Cerebellar cortex (tissue), 1 donor: ENCODE data around the gene ACSL5.
"Not testable (repeated sequence)": the region's sequence is repeated elsewhere in the genome, so short reads cannot be mapped to it uniquely, and the experiment has no call there.

Source experiments
- DNase-seq: peaks from one replicate; pipeline ENCODE4 v3.0.0-alpha.2; 2015; ENCODE audit warnings: low spot score

Gene ACSL5

DNA sequence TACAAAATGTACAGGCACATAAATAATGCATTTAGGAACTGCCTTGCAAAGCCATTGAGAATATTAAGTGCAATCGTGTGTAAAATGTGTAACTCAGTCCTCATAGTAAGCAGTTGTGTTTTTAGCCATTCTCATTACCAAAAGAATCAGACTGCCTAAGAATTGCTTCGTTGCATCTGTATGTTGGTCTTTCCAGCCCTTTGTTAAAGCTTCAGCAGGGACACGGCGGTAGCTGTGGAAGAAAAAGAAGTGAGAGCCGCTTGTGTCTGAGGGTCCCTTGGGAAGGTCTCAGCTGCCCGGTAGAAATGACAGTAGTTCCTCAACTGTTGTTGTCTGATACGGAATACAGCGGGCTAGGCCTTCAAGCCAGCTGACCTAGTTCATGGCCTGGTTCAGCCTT lies 22.8 kb upstream of the ACSL5 start:
- DNase-seq, result no peak

DNA sequence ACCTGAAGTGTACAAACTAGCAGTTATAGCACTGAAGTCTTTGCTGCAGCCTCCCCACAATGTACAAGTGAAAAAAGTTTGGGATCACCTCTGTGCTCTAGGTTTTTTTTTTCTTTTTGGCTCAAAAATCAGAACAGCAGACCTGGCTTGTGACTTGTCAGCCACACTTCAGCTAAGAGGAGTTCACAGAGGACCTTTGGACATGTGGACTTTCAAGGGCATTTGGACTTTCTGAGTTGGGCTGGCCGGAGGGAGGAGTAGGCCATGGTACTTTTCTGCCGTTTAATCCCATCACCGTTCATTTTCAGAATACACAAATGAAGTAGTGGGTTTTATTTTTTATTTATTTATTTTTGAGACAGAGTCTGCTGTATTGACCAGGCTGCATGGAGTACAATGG lies 21.9 kb upstream of the ACSL5 start:
- DNase-seq, result no peak

DNA sequence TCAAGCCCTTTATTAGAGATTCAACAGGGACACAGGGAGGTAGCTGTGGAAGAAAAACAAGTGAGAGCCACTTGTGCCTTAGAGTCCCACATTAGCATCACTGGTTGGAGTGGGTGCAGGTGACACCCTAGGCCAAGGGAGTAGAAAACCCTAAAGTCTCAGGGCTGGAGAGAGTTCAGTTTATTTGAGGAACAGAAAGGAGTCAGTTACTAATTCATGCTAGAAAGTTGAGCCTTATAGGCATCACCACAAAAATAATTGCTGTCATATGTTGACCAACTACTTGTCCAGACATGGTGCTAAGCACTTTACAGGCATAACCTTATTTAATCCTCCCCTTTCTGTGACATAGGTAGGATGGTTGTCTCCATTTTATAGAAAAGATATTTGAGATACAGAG lies 20.9 kb upstream of the ACSL5 start:
- no peak for DNase-seq

DNA sequence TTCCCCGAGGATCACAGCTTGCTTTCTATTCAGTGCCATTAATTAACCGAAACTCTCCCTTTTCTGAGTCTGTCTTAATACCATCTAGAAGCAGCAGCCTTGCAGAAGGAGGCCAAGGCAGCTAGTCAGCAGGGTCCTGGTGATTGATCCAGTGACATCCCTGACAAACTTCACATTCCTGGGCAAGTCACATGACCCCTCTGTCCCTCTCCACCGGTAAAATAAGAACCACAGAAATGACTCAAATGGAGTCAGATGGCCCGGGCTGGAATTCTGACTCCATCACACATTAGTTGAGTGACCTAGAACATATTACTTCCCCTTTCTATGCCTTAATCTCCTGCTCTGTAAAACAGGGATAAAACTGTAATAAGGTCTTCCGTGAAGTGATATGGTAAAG lies 17.2 kb upstream of the ACSL5 start:
- DNase-seq, result no peak

DNA sequence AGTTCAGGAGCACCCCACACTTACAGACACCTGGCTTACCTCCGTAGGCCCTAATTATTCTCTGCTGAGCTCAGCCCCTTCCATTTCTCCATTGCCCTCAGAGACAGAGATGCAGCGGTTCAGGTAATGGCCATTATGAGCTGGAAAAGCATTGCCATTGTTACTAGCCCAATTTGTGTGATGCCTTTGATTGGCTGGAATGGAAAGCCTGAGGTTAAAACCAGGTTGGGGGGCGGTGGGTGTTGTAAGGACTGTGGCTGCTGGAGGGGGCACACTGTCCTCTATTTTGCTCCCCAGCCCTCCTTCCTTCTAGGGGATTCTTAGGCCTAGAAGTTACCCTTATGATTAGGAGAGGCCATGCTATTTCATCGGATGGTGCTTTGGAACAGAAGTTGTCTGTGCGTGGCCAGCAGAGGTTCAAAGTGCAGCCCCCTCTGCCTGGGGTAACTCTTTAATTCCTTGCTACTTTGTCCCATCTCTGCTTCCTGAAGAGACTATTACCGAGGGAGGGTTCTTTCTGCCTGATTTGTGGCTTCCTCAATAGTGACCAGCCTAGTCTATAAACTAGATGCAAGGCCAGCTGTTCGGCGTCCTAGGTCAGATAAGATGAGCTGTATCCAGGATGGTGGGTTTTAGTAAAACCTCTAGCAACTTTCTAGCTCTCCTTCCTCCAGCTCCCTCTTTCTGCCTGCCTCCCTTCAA lies 14.2 kb upstream of the ACSL5 start:
- no peak for DNase-seq

DNA sequence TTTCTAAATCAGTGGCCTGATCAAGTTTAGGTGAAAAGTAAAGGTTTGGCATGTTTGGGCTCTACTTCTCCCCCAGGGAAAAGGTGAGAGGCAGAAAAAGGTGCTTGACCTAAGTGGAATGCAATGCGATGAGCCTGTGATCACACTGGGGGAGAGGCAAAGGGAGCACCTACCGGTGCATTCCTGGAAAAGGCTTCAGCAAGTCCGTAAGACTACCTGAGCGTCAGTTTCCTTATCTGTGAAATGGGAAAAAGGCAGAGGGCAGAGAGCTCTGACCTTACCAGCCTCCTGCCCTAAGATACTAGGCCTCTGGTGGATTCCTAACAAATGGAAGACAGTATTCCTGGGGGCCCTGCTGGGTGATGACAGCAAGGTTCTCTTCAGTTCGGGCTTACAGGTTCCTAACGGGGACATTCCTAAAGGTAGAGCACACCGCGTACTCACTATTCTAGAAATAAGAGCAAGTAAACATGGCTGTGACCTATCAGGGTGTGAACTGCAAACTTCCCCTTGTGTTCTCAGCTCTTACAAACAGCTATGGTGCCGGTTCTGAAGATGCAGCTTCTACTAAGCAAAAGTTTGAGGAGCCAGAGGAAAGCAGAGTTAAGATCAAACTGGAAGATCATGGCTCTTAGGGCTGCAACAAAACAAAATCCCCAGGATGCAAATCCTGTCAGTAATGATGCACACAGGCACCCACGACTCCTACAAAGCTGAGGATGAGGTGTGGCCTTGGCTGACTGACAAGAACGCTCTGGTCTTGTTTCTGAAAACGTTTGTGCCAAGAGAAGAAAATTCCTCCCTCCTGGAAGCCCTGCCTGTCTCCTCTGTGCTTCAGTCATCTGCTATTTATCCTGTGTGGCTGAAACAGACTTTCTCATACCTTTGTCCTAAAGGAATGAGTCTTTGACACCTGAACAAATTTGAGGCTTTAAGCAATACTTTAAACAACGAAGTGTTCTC lies 13.3 kb upstream of the ACSL5 start:
- DNase-seq, result no peak

DNA sequence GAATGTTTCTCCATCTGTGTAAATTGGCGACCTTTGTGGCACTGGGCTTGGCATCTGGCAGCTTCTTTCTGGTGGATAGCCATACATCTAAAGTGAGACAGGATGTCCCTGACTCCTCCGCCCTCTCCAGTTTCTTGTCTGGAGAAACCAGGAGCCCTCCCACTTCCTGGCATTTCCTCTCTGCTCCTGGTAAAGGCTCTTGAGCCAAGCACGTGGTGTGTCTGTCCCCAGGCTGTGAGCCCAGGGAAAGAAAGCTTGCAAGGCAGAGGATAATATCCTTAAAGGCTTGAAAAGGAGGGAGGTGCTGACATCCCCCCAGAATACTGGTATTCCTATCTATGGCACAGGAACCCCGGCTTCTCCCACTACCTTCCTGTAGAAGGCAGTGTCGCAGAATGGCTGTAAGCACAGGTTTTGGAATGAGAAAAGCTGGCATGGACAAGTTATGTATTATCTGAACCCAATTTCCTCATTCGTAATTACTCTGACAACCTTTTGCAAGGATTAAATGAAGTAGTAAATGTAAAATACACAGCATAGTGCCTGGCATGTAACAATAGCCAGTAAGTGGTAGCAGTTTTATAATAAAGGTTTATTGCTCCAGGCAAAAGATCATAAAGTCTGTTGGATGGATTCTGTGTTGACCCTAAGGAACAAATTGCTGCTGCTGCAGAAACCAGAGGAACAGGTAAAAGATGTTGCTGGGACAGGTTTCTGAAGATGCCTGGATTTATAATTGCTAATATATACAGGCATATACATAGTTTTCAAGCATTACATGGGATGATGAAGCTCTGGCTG lies 11.8 kb upstream of the ACSL5 start:
- no peak for DNase-seq

DNA sequence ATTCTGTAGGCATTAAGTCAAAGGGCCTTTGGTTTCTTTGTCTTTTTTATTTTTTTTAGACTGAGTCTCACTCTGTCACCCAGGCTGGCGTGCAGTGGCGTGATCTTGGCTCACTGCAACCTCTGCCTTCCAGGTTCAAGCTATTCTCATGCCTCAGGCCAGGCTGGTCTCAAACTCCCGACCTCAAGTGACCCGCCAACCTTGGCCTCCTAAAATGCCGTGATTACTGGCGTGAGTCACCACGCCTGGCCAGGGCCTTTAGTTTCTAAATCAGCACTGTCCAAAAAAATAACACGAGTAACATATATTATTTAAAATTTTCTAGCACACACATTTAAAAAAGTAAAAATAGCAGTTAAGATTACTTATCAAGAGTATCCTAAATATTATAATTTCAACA lies 11.1 kb upstream of the ACSL5 start:
- DNase-seq, result no peak

DNA sequence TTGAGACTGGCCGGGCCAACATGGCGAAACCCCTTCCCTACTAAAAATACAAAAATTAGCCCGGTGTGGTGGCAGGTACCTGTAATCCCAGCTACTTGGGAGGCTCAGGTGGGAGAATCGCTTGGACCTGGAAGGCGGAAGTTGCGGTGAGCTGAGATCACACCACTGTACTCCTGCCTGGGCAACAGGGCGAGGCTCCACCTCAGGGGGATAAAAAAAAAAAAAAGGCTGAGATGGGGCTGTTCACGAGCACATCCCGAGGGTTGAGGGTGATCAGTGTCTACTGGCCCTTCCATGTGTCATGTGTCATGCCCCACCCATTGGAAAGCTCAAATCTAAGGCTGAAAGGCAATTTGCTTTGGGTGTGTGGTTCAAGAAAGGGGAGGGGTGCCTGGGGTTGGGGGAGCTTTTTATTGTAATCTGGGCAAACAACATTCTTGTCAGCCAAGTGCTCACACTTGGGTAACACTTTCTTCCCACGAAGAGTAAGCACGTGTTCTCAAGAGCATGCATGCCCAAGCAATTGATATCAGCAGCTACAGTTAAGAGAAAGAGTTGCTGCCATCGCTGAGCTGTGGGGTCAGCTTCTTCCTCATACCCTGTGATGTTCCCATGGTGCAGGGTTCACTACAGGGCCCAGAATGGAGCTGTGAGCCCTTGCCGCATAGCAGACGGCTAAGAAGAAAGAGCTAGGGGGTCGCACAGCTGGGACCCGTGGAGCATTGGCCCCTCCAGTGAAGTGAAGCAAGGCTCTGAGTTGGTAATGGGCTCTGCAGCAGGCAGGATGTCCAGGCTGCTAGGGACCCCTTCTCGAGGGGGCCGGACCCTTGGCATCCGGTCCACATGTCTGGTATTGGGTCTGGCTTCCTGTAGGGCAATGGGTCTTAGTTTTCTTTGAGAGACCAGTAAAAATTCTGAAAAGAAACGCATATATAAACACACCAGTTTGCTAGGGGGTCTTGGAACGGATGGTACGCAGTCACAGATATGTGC lies 9.9 kb upstream of the ACSL5 start:
- DNase-seq, result no peak

DNA sequence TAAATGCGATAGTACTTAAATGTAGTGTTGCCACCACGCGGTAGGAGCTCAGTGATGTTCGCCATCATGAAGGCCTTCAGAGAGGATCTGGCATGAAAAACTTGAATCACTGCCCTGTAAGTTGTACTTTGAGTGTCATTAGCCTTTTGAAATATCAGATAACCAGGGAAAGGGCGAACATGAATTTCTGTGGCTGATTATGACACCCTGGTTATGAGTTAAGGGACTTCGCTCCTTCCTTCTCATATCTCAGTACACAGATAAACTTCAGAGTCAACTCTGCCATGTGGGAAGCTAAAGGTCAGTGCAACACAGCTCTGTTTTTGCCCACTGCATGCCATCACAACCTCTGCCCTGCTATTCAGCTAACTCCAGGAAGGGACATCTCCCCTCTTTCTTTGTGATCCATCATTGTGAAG lies 8.9 kb upstream of the ACSL5 start:
- no peak for DNase-seq

DNA sequence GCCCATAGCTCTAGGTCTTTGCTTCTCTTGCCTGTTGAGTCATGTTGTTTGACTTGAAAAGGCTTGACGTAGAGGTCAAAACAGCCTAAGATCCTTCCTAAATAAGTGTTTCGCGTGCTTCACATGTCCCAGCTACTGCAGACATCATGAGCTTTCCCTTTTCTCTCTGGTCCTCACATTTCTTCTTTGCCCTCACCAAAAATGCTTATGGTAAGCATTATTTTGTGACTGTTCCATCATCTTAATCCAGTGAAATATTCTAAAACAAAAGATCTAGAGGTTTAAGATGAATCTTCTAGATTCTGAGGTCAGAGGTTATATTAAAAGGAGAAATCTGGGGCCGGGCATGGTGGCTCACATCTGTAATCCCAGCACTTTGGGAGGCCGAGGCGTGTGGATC lies 8.5 kb upstream of the ACSL5 start:
- DNase-seq, result no peak

DNA sequence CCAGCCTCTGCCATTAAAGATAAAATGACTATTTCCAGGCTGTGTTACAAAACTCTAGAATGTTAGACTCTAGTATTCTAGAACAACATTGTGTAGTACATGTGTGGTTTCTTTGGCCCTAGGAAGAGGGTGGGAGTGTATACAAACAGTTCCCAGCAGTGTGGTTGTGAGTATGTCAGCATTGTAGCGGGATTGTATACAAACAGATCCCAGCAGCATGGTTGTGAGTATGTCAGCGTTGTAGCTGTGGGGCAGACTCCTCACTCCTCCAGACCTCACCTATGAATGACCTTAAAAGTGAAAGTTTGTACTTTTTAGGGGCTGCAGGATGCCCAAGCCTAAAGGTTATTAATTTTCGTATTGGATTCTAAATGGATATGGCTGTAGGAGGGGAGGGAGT lies 6.9 kb upstream of the ACSL5 start:
- DNase-seq, result no peak

DNA sequence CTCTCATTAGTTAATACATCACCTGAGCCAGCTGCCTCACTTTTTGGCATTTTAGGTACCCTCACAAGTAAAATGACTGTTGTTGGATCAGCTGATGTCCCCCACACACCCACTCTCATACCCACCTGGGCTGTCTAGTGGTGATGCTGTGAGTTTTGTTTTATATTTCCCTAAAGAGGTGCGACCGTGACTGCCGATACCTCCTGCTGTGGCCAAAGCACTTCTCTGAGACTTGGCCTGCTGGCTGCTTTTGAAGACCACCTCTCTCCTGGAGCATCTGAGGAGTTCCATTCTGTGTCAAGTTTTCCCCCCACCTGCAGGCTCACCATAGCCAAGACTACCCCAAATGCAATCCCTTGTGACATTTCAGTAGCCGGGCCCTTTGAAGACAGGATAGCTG lies 6.4 kb upstream of the ACSL5 start:
- no peak for DNase-seq

DNA sequence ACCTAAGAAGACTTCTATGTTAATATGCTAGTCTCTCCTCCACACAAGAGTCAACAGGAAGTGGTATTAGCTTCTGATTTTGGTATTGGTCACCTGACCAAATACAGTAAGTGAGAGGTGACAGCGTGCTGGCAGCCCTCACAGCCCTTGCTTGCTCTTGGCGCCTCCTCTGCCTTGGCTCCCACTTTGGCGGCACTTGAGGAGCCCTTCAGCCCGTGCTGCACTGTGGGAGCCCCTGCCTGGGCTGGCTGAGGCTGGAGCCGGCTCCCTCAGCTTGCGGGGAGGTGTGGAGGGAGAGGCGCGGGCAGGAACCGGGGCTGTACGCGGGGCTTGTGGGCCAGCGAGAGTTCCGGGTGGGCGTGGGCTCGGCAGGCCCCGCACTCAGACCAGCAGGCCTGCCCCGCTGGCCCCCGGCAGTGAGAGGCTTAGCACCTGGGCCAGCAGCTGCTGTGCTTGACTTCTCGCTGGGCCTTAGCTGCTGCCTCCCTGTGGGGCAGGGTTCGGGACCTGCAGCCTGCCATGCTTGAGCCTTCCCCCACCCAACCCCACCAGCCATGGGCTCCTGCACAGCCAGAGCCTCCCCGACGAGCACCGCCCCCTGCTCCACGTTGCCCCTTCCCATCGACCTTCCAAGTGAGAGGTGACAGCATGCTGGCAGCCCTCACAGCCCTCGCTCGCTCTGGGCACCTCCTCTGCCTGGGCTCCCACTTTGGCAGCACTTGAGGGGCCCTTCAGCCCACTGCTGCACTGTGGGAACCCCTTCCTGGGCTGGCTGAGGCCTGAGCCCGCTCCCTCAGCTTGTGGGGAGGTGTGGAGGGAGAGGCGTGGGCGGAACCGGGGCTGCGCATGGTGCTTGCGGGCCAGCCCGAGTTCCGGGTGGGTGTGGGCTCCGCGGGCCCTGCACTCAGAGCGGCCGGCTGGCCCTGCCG lies 4.2 kb upstream of the ACSL5 start:
- DNase-seq, result no peak

DNA sequence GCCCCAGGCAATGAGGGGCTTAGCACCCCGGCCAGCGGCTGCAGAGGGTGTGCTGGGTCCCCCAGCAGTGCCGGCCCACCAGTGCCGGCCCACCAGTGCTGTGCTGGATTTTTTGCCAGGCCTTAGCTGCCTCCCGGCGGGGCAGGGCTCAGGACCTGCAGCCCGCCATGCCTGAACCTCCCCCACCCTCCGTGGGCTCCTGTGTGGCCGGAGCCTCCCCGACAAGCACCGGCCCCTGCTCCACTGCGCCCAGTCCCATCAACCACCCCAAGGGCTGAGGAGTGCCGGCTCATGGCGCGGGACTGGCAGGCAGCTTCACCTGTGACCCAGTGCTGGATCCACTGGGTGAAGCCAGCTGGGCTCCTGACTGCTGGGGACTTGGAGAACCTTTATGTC lies 3.5 kb upstream of the ACSL5 start:
- no peak for DNase-seq

DNA sequence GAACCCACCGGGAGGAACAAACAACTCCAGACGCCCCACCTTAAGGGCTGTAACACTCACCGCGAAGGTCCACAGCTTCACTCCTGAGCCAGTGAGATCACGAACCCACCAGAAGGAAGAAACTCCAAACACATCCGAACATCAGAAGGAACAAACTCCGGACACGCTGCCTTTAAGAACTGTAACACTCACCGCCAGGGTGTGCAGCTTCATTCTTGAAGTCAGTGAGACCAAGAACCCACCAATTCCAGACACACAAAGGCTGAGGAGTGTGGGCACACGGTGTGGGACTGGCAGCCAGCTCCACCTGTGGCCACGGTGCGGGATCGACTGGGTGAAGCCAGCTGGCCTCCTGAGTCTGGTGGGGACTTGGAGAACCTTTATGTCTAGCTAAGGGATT lies 2.6 kb upstream of the ACSL5 start:
- not testable (repeated sequence) for DNase-seq

DNA sequence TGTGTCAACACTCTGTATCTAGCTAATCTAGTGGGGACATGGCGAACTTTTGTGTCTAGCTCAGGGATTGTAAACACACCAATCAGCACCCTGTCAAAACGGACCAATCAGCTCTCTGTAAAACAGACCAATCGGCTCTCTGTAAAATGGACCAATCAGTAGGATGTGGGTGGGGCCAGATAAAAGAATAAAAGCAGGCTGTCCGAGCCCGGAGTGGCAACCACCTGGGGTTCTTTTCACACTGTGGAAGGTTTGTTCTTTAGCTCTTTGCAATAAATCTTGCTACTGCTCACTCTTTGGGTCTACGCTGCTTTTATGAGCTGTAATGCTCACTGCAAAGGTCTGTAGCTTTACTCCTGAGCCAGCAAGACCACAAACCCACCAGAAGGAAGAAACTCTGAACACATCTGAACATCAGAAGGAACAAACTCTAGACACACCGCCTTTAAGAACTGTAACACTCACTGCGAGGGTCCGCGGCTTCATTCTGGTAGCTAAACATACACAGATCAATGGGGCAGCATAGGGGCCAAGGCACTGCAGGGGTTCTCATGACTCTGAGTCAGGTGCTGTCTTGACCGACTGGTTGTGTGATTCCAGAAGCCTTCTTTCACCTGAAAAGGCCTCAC lies 1.6 kb upstream of the ACSL5 start:
- DNase-seq, result not testable (repeated sequence)

DNA sequence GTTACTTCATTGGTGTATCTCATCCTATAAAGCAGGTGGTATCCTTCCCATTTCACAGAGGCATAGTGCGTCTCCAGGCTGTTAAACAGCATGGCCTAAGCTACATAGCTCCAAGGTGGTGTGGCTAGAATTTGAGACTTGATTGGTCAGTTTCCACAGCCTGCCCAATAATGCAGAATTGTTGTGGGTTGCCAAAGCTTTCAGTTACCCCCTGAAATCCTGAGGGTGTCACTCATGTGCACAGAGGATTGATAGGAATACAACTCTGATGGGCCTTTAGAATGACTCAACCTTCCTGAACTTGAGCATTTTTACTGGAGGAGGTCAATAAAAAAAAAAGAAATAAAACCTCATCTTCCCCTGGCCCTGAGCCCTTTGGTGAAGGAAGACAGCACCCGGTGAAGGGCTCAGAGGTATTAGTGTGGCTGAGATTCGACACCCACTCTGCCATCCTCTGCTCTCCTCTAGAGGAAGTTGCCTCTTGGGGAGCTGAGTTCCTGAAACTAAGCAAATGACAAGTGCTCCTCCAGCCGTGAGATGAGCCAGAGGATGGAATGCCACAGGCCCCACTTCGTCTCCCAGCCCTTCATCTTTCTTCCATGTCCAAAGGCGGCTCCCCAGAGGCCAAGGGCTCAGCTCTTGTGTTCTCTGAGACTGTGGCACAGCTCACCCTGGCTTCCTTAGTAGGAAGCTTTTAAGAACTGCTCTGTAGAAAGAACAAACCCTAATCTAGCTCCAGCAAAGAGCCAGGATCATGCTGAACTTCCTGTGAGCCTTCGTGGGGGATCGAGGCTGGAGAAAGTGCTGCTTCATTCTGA lies 1.0 kb downstream of the ACSL5 start:
- no peak for DNase-seq
